HL-60/S4 (cell line): ENCODE data around the gene C6orf132.
"Not testable (repeated sequence)": the region's sequence is repeated elsewhere in the genome, so short reads cannot be mapped to it uniquely, and the experiment has no call there.

Experiments
- in situ Hi-C: fragments of 300-500 bp; cut with MboI; formaldehyde crosslinking; loops from 2 replicates; pipeline ENCODE4 v1.14.3; 2022; ENCODE audit warnings: low sequenced_read_pairs

C6orf132 gene

DNA sequence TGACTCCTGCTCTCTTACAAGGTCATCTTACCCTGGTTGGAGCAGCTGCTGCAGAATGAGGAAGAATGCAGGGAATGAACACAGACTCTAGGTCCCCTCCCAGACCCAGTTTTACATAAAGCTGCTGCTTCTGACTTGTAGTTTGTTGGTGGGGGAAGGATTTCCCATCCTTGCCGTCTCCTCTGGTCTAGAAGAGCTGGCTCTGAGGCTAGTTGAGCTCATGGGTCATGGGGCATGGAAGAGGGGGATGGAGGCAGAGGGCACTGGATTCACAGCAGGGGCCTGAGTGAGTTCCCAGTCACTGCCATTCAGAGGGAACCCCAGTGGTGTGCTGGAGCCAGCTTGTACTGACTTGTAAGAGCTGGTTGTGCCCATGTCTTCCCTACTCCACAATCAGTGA, 21.6 kb upstream of the C6orf132 start:
- in situ Hi-C loops, result no loop called here

DNA sequence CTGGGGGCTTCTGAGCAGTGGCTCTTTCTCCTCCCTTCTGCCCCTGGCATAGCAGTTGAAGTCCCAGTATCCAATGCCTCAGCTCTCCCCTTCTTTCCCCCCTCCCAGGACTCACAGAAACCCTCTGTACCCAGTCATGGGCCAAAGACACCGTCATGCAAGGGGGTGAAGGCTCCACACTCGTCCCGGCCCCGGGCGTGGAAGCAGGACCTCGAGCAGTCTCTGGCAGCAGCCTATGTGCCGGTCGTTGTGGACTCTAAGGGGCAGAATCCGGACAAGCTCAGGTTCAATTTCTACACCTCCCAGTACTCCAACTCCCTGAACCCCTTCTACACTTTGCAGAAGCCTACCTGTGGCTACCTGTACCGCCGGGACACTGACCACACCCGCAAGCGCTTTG, 20.4 kb upstream of the C6orf132 start:
- in situ Hi-C loops, result no loop called here

DNA sequence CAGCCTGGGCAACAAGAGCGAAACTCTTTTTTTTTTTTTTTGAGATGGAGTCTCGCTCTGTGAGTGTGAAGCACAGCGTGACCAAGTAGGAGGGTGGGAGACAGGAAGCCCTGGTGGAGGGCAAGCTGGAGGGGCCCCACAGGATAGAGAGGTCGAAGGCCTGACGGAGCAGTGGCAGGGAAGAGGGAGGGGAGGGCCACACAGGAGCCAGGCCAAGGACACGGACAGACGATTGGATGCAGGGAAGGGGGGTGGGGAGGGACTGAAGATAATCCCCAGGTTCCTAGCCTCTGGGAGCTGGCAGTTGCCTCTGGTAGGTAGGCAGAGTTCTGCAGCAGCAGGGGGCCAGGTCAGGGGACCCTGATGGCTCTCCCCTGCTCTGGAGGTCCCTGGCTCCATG, 20.0 kb upstream of the C6orf132 start:
- in situ Hi-C loops, result no loop called here

DNA sequence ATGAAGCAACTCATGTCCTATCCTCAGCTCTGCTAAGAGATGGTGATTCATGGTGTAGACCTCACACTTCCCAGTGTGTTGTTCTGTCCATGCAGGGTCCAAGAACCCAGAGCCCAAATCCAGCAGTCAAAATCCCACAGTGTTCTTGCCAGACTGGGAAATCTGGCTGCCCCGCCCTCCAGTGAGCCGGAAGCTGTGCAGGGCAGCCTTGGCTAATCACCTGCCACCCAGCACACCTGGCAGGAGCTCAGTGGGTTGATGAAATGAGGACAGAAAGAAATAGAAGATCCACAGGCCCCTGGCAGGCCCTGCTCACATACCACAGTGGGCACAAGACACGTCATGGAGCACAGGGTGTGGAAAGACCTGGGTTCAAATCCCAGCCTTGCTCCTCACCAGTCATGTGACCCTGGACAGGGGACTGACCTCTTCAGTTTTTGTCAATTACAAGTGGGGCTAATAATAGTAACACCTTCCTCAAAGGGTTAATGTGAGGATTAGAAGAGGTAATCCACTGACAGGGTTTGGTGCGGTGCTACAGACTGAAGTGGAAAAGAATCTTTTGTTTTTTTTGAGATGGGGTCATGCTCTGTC, 17.1 kb upstream of the C6orf132 start:
- in situ Hi-C loops, result no loop called here

DNA sequence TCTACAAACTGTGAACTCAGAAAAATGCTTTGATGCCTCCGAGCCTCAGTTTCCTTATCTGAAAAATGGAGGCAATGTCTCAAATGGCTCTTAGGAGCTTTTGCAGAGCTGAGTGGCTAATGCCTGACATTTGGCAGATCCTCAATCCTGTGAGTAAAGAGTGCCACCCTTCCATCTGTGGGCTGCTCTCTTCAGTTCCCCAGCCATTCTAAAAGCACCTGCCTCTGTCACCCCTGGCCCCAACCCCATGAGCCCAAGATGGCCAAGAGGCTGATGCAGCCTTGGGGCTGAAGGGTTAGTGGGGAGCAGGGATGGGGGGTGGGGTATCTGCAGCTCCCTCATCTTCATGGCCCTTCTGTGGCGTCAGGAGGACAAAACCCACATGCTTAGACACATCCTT, 16.2 kb upstream of the C6orf132 start:
- in situ Hi-C loops, result no loop called here

DNA sequence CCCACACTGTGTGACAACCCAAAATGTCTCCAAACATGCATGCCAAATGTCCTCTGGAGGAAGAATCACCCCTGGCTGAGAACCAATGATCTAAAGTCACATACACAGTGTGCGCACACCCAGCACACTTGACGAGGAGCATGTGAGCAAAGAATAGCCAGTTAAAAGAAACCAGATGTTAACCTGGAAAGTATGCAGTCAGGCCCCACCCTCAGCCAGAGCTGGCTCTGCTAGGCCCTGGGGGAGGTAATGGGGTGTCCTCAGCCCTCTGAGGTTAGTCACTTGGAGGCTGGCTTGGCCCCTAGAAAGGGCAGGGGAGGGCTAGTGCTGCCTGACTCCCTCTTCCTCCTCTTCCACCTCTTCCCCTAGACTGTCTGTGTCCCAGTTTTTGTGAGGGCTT, 15.6 kb upstream of the C6orf132 start:
- in situ Hi-C loops, result no loop called here

DNA sequence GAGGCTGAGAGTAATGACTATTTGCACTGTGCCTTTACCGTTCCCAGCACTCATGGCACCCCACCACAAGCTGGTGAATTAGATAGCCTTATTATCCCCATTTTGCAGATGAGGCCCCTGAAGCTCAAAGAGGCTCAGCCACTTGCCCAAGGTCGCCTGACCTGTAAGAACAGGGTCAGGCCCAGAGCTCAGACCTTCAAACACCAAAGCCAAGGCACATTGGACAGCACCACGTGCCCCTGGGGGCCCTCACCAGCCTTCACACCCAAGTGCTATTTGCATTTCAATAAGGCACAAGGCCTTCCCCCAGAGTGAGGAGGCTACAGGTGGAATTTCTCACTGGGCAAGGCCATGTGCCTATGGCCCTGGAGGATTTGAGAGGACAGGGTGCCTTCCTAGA, 14.2 kb upstream of the C6orf132 start:
- in situ Hi-C loops, result no loop called here

DNA sequence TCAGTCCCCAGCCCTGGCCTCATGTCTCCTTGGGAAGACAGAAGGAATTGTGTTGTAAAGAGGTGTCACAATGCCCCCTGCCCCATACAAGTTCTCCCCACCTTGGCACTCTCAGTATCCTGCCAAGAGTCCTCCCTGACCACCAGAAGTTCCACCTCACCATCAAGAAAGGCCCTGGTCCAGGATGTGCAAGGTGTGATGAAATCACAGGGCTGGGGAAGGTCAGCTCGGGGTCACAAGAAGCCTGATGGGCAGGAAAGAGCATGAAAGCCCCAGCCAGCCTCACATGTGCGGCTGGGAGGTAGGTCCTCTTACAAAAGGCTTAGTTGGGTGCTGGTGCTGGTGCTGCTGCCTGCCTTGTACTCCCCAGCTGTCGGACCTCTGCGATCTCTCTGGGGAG, 12.9 kb upstream of the C6orf132 start:
- in situ Hi-C loops, result no loop called here

DNA sequence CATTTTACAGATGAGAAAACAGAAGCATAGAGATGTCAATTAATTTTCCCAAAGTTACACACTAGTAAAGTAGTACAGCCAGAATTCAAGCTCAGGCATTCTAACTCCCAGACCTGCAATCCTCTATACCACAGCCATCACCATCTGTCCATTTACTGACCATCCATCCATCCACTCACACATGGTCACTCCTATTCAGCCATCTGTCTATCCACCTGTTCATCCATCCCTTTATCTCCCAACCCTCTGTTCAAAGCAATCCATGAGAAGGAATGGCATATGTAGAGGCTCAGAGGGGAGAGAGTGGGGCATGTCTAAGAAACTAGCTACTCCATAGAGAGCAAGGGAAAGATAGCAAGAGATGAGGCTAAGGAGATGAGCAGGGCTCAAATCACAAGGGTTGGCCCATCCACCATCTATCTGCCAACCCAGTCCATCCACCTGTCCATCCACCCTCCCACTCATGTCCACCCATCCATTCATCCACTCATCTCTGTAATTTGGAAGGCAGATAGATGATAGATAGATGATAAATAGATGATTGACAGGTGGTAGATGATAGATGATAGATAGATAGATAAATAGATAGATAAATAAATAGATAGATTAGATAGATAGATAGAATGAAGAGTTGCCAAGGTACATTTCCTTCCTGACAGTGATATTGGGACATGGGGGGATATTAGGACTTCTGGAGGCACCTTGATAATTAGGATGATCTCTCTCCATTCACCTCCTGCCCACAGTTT, 12.2 kb upstream of the C6orf132 start:
- in situ Hi-C loops, result no loop called here

DNA sequence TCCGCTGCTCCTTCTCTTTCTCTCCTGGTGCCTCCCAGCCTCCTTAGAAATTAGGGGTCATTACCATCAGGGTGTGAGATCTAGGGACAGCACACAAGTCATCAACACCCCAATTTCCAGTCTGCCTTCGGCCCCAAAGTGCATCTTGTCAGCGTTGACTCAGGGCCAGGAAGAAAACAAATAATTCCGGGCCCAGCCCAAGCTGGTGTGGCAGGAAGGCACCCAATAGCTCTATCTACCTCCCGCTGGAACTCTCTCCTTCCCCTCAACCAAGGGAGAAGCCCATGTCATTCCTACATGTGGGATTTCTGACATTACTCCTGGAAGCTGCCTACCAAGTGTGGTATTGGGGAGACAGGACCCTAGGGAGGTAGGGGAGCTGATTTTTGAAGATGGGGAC, 11.5 kb upstream of the C6orf132 start:
- in situ Hi-C loops, result no loop called here

DNA sequence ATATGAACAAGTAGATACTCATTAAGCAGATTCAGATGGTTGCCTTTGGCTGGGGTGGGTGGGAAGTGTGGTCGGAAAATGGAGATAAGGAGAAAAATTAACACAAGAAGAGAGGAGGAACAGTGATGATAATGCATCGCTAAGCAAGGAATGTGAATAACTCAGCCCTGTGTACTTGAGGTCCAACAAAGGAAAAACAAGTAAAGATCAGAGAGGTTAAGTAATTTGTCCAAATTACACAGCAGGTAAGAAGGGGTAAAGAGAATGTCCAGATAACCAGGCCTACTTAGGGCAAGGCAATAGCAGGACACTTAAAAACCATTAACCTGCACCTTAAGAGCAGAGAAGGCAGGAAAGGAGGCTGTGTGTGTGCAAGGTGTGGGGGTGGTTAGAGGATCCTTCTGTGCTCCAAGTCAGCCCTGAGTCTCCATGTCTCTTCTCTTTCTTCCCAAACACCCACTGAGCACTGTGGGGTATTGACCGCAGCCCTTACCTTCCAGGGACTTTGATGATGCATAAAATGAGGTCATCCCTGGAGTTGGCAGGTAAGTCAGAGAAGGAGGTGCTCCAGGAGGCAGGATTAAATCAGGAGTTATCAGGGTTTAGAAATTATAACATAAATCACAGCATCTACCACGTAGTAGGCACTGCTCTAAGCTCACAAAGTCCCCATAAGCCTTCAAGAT, 10.3 kb upstream of the C6orf132 start:
- in situ Hi-C loops, result not testable (repeated sequence)

DNA sequence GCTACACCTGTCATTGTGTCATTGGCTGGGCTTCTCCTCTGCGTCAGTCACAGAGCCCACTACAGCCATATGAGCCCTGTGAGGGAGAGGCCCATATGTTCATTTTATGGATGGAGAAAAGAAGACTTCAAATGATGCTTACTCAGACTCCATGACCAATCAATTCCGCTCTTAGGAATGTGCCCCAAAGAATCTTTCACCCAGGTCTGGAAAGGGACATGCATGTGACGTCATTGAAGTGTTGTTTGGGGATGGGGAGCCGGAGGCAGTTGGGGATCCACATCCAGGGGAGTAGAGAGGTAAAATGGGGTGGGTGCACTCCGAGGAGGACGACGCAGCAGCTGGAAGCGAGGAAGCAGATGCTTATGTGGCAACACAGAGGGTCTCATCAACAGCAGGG, 9.6 kb upstream of the C6orf132 start:
- in situ Hi-C loops, result no loop called here

DNA sequence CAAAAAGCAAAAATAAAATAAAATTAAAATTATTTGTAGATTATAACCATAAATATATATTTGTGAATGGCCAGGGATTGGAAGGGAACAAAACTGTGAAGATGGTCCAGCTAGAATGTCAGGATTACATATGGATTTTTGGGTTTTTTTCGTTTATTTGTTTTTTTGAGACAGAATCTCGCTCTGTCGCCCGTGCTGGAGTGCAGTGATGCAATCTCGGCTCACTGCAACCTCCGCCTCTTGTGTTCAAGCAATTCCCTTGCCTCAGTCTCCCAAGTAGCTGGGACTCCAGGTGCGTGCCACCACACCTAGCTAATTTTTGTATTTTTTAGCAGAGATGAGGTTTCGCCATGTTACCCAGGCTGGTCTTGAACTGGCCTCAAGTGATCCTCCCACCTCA, 7.8 kb upstream of the C6orf132 start:
- in situ Hi-C loops, result no loop called here

DNA sequence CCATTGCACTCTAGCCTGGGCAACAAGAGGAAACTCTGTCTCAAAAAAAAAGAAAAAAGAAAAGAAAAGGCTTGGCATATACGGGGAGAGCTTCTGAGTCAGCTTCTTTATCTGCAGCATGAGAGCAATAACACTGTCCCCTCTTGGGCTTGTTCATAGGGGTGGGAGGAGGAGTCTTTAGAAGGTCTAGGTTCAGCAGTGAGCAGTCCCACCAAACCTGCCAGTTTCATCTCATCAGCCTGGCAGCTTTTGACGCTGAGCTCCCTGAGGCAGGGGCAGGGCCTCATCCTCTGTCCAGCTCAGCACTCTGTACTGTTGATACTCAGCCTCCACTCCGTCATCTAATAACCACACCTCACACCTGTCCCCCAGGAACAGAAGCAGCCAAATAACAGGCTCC, 5.6 kb upstream of the C6orf132 start:
- in situ Hi-C loops, result no loop called here

DNA sequence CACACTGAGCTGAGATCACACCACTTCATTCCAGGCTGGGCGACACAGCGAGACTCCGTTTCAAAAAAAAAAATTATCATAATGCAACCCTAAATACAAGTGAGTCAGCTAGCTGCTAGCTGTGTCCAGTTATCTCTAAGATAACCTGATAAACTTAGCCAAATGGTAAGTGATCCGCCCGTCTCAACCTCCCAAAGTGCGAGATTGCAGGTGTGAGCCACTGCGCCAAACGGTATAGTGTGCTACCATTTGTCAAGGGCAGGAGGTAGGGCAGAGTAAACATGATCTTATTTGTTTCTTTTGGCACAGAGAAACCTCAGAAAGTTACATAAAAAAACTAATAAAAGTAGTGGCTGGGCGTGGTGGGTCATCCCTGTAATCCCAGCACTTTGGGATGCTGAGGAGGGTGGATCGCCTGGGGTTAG, 4.7 kb upstream of the C6orf132 start:
- in situ Hi-C loops, result no loop called here

DNA sequence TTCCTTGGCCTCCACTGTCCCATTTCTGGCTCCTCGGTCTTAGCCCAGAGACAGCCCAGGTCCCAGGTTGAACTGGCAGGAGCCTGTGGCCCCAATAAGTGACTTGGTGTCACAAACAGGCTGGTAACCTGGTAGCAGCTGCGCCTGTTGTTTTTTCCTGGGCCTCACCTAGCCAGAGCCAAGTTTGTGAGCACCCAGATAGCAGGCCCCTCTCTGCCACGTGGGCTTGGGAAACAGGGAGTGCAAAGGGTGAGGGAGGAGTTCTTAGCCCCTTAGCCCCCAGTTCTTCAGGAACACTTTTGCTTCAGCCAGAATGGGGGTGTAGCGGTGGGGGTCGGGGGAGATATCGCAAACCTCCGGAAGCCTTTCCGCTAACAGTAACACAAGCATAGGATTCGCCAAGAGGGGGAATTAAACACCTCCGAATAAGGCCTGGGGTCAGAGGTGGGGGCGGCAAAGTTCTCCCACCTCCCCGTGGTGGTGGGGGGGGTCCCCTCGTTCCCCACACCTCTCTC, 760 bp downstream of the C6orf132 start:
- in situ Hi-C loops, result no loop called here

DNA sequence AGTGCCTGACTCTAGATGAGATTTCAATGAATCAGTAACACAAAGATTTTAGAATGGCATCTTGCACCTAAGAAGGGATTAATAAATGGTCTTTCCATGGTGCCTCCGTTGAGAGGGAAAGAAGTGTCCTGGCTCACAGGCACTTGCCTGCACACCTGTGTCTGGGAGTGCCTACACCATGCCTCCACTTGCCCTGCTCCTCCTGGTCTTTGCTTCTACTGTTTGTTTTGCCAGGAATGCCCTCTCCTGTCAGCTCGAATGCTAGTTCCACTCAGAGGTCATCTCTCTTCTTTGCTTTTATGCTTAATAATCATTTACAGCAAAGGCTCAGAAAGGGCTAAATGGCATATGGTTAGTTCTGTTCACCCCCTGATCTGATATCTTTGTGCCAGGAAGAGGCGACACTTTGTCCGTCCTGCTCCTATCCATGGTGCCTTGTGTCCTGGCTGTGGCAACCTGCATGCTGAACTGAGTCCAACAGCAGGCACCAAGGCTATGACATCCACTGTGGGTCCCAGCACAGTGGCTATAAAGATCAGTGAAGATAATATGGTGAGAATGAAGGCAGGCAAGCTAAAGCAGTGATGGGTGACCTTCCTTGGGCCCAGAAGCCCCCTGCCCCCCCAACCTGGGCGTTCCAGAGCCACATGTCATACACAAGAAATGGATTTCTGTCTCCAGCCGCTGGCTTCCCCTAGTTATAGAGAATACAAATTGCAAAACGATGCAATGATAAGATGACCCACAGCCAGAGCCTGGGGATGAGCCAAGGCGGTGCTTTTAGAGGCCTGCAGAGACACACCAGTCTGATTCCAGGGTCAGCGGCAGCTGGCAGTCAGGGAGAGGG, 1.4 kb downstream of the C6orf132 start:
- in situ Hi-C loops, result no loop called here

DNA sequence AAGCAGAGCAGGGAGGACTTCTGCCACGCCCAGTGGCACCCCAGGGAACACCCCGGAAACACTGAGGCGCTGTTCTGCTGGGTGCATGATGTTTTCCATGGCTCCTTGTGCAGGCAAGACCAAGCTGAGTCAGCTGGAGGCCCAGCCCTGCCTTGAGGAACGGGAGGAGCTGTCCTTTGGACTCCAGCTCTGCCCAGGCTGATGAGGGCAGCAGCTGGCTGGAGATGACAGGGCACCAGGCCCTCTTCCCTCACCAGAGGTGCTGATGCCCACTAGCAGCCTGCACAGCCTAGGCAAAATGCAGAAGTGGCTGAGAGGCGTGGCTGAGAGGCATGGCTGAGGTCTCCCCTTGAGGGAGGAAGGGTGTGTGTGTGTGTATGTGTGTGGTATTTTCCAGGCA, 2.4 kb downstream of the C6orf132 start:
- in situ Hi-C loops, result no loop called here

DNA sequence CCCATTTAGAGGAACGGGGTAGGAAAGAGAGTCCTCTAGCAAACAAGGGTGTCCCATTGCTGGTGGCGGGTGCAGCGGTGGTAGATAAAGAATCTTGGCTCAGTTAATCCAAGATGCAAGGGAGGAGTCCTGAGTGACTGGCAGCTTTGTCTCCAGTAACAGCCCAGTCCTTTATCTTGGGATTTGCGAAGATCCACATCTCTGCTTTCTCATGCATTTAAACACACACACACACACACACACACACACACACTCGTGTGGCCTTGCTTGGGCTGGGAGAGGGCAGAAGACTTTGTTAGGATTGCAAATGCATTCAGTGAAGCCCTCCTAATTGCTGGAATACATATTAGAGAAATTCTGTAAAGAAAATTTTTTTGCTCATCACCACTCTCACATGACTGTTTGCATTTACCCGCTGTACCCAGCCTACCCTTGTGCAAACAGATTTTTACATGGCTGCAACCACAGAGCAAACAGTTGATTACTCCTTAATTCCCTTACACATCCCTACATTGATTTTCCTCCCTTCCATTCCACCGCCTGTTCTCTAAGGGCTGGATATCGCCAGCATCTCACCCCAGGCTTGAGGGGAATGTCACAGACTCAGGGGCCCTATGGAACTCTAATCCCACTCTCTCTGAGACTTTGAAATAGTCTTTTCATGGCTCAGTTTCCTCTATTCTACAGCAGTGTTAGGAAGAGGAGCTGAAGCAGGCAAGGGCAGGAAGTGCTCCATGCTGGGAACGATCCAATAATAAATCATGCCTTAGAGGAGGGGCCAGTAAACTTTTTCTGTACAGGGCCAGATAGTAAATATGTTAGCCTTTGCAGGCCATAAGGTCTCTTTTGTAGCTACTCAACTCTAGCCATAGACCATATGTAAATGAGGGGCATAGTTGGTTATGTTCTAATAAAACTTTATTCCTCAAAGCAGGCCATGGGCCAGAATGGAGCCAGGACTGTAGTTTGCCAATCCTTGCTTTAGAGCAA, 3.5 kb downstream of the C6orf132 start:
- in situ Hi-C loops, result no loop called here

DNA sequence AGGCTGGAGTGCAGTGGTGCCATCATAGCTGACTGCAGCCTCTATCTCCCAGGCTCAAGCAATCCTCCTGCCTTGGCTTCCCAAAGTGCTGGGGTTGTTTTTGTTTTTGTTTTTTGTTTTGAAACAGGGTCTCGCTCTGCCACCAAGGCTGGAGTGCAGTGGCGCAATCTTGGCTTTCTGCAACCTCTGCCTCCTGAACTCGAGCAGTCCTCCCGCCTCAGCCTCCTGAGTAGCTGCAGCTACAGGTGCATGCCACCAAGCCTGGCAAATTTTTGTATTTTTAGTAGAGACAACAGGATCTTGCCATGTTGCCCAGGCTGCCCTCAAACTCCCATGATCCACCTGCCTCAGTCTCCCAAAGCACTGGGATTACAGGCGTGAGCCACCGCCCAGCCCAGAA, 4.2 kb downstream of the C6orf132 start:
- in situ Hi-C loops, result no loop called here
